GM18951 (cell line): ENCODE measurements around the gene SLC35A2.
A peak's percentile ranks its signal among the peaks of the same experiment; 100 is the strongest.

Experiments
- POLR2A ChIP-seq: IDR thresholded peaks from 4 replicates; pipeline ENCODE4 v1.6.1; 2011; ENCODE audit warnings: mild to moderate bottlenecking; ENCODE audit not compliant: insufficient read length, insufficient read depth; ENCODE audit errors: extremely low read depth
- in situ Hi-C: fragments of 300-500 bp; cut with MboI; formaldehyde crosslinking; loops from one replicate; pipeline ENCODE4 v1.12.0; 2022; ENCODE audit warnings: low sequenced_read_pairs, mixed read lengths, inconsistent platforms; ENCODE audit not compliant: unreplicated experiment

The SLC35A2 gene

DNA sequence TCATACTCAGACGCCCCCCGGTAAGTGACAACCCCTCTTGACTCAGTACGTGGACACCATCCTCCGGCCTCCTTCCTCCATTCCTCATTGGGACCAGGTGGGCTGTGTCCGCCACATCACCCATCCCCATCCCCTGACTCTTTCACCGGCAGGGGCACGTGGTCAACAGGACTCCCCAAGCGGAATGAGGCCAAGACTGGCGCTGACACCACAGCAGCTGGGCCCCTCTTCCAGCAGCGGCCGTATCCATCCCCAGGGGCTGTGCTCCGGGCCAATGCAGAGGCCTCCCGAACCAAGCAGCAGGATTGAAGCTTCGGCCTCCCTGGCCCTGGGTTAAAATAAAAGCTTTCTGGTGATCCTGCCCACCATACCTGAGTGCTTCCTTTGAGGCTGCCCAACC lies 8.7 kb downstream of the SLC35A2 start:
- in situ Hi-C loops: no loop called here

GRCh38 chrX:48902135-48902534 lies 9.3 kb downstream of the SLC35A2 start:
- in situ Hi-C loops: no loop called here
- no peak for TF ChIP-seq POLR2A

More for the DNA sequence above, 8.7 kb downstream of the SLC35A2 start:
- TF ChIP-seq POLR2A: no peak

GRCh38 chrX:48901069-48901468 lies 10.4 kb downstream of the SLC35A2 start:
- TF ChIP-seq POLR2A: no peak
- in situ Hi-C loops: no loop called here

- no peak for TF ChIP-seq POLR2A
- in situ Hi-C loops: no loop called here
These were observed 12.4 kb downstream of the SLC35A2 start for GRCh38 chrX:48899078-48899410.

DNA sequence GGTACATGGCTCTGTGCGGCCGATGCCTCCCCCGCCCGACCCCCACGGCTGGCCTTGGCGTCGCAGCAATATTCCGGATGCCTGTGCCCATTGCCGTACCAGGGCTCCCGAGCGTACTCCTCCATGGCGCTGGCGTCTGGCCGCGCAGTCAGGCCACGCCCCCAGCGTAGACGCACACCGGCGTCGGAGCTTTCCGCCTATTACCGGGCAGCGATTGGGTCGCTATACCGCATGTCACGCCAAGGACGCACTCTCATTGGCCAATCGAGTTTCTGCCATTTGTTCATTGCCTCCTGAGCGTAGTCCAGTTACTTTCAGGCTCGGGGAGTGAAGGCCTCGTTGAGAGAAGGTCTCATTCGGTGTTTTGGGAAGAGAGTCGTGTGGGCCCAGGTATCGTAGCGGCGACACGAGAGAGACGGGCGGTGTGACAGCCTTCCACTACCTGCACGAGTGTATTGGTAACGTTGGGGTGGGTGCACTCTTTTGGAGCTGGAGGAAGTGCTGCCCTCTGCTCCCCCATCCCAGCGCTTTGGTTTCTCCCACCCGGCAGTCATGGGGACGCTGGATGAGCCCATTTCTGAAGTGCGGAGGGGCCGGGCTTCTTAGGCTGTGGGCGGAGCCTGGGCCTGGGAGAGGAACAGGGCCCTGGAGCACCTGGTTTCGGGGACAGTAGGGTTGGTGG lies 13.7 kb downstream of the SLC35A2 start, which contains the start of the genes PQBP1 and TIMM17B:
TSS of gene PQBP1 (plus strand) at position 306 of the 682 bp plus-strand sequence. CDS start 580 bp downstream, outside the sequence.
TSS of gene TIMM17B (minus strand) at position 144 of the 682 bp plus-strand sequence. CDS start at position 125, 19 bp downstream.
- in situ Hi-C loops: no loop called here

DNA sequence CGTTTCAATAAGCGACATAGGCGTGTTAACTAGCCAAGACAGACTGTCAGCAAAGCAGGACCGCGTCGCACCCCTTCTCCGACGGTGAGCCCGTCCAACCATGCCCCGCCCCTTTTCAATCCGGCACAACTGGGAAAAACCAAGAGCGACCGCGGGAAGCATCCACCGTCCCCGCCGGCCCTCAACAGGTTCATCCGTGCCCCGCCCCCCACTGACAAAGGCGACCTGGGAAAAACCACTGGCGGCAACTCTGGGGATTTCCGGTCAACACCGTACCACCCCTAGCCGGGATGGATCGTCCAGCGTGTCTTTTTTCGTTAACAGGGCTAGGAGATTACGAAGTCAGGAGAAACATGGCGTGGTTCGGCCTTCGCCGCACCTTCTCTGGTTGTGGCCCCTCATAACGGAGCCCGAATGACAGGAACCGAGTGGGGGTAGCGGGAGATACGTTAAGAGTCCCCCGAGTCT lies 14.3 kb downstream of the SLC35A2 start:
- no peak for TF ChIP-seq POLR2A
- in situ Hi-C loops: no loop called here

More for the DNA sequence above, 13.7 kb downstream of the SLC35A2 start, which contains the start of the genes PQBP1 and TIMM17B:
- peak; percentile 80 for TF ChIP-seq POLR2A

DNA sequence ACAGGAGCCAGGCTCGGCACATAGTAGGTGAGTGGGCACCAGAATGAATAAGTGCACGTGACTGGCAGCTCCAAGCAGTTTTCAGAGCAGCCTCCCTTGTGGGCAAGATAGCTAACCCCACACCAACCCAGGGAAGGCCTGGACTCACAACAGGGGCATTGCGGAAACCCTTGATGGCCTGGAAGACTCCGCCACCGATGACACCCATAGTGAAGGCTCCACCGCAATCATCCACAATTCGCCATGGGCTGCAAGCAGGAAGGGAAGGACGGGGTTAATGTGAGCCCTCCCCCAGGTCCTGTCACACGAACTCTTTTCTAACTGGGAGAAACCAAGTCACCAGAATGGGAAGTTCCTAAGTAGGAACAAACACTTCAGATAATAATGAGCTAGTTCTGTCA lies 14.8 kb downstream of the SLC35A2 start:
- in situ Hi-C loops: no loop called here
- no peak for TF ChIP-seq POLR2A

GRCh38 chrX:48894891-48895290 lies 16.6 kb downstream of the SLC35A2 start:
- no peak for TF ChIP-seq POLR2A
- in situ Hi-C loops: no loop called here

- TF ChIP-seq POLR2A: no peak
- in situ Hi-C loops: no loop called here
These were observed 17.7 kb downstream of the SLC35A2 start for GRCh38 chrX:48893556-48894348.

- in situ Hi-C loops: no loop called here
- no peak for TF ChIP-seq POLR2A
These were observed 18.6 kb downstream of the SLC35A2 start for GRCh38 chrX:48892896-48893295.

GRCh38 chrX:48891402-48892288 lies 19.8 kb downstream of the SLC35A2 start:
- in situ Hi-C loops: no loop called here
- TF ChIP-seq POLR2A: peak; percentile 36

- no peak for TF ChIP-seq POLR2A
- in situ Hi-C loops: no loop called here
These were observed 20.5 kb downstream of the SLC35A2 start for GRCh38 chrX:48890934-48891401.
